Stimulated activated naive CD8-positive, alpha-beta T cell treated with anti-CD3 and anti-CD28 coated beads, Interleukin-15, Interleukin-2, amounts not matched to agents 100 ng/mL and 50 ng/mL, for 24 hours (primary cell): ENCODE data around the gene STXBP3.

Source experiments
- H3K27ac Mint-ChIP-seq: one replicate; pipeline ENCODE4 v1.8.0; 2021; ENCODE audit warnings: mild to moderate bottlenecking, mixed read lengths
- H3K27me3 Mint-ChIP-seq: one replicate; pipeline ENCODE4 v1.8.0; 2021; ENCODE audit warnings: mixed read lengths
- H3K36me3 Mint-ChIP-seq: one replicate; pipeline ENCODE4 v1.8.0; 2021; ENCODE audit warnings: low read depth, mixed read lengths
- H3K4me1 Mint-ChIP-seq: one replicate; pipeline ENCODE4 v1.8.0; 2021; ENCODE audit warnings: low read depth, mixed read lengths
- H3K4me3 Mint-ChIP-seq: one replicate; pipeline ENCODE4 v1.8.0; 2021; ENCODE audit warnings: mild to moderate bottlenecking, mixed read lengths
- H3K9me3 Mint-ChIP-seq: one replicate; pipeline ENCODE4 v1.8.0; 2021; ENCODE audit warnings: mixed read lengths

STXBP3 gene

GRCh38 chr1:108858230-108858950, 111.9 kb downstream of the STXBP3 start:
- Mint-ChIP-seq H3K27me3 (peaks cover 25% of the 10 kb centered on the region), H3K4me3 (no peak overlapping the region), H3K4me1 (peaks cover 3% of the 10 kb centered on the region), H3K9me3 (no peaks in the 10 kb centered on the region), H3K27ac (no peak overlapping the region), H3K36me3 (no peaks in the 10 kb centered on the region)
